OCI-LY3 (cell line): ENCODE results near the gene ABHD16A.

ENCODE experiments used
- H2AFZ ChIP-seq: fragments of 200-600, 300-600 bp; shearing (Covaris generic); 2 replicates; pipeline ENCODE4 v1.6.0; 2014; ENCODE audit warnings: antibody characterized with exemption, low read depth, low read length
- H3K27ac ChIP-seq: fragments of 200-600, 300-600 bp; sonication (generic); 2 replicates; pipeline ENCODE4 v1.5.1; 2014; ENCODE audit warnings: mild to moderate bottlenecking, low read length, moderate library complexity, mixed read lengths
- H3K27me3 ChIP-seq: fragments of 200-600, 300-600 bp; sonication (generic); 2 replicates; pipeline ENCODE4 v1.6.1; 2014; ENCODE audit warnings: low read depth, low read length, mixed read lengths
- H3K36me3 ChIP-seq: fragments of 200-600, 300-600 bp; sonication (generic); replicated peaks from 2 replicates; pipeline ENCODE3; 2014; ENCODE audit warnings: low read depth, low read length, mixed read lengths
- H3K4me1 ChIP-seq: fragments of 300-600, 200-600 bp; sonication (generic); 2 replicates; pipeline ENCODE4 v1.6.1; 2014; ENCODE audit warnings: low read length, mixed read lengths
- H3K4me2 ChIP-seq: fragments of 200-600, 300-600 bp; sonication (generic); 2 replicates; pipeline ENCODE4 v1.6.1; 2014; ENCODE audit warnings: low read length, mixed read lengths
- H3K4me3 ChIP-seq: fragments of 300-600, 200-600 bp; sonication (generic); 2 replicates; pipeline ENCODE4 v1.5.1; 2014; ENCODE audit warnings: antibody characterized with exemption, mild to moderate bottlenecking, low read length, moderate library complexity
- H3K79me2 ChIP-seq: fragments of 300-600, 200-600 bp; shearing (Covaris generic); 2 replicates; pipeline ENCODE4 v1.6.1; 2014; ENCODE audit warnings: mild to moderate bottlenecking, low read length, mixed read lengths
- H3K9ac ChIP-seq: fragments of 300-600, 200-600 bp; shearing (Covaris generic); 2 replicates; pipeline ENCODE4 v1.6.0; 2014; ENCODE audit warnings: mild to moderate bottlenecking, low read length, moderate library complexity
- H3K9me3 ChIP-seq: fragments of 200-600, 300-600 bp; shearing (Covaris generic); 2 replicates; pipeline ENCODE4 v1.6.1; 2014; ENCODE audit warnings: low read length, mixed read lengths; ENCODE audit not compliant: insufficient read depth
- H4K20me1 ChIP-seq: fragments of 200-600, 300-600 bp; sonication (generic); 2 replicates; pipeline ENCODE4 v1.6.1; 2016; ENCODE audit warnings: low read length, mixed read lengths; ENCODE audit not compliant: insufficient read depth
- EZH2phosphoT487 ChIP-seq: fragments of 200-600 bp; shearing (Covaris generic); IDR thresholded peaks from 2 replicates; pipeline ENCODE4 v1.6.1; 2018; ENCODE audit warnings: antibody characterized with exemption, mixed run types, low read depth
- TF ChIP-seq, protein P1 (sequence below): fragments of 200-600, 300-600 bp; sonication (generic); IDR thresholded peaks from 2 replicates; pipeline ENCODE4 v1.5.1; 2014; ENCODE audit warnings: antibody characterized with exemption, low read length, low read depth

Gene ABHD16A

DNA sequence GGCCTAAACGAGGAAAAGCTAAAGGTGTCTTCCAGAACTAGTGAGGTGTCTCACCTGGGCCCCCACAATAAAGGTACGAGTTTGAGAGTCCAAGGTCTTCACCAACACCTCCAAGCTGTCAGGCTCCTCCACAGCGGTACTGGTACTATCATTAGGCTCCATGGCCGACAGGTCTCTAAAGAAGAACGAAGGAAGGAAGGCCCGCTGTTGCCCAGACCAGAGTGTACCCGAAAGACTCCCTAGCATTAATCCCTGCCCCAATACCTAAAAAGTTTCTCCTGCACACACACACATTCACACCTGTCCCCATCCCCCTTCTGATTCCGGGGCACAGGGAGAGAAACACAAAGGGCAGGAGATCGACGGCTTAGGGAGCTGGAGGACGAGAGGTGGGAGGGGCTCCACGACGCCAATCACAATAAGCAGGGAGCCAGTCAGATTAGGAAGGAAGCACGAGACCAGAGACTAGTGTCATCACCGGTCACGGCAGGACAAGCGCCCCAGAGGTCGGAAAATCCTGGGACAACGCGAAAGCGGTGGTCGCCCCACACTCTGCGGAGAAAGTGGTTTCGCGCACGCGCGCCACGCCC, 51.4 kb downstream of the ABHD16A start:
- Histone ChIP-seq H3K36me3 (peaks cover 10% of the 10 kb centered on the region), H3K79me2 (peaks cover 39% of the 10 kb centered on the region)

DNA sequence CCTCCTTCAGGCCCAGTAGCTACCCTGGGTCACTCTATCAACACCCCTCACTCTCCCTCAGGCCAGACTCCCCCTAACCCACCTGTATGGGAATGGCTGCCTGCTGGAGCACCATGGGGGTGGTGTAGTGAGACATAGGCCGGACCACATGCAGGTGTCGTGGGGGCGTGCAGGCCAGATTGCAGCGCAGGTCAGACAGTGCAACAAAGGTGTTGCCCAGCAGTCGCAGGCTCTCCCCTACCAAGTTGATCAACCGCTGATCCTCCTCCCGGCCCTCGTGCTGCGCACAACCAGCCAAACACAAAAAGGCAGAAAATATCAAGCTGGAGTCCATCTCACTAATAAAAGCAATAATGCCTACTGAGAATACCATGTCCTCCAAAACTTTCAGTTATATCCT, 57.8 kb downstream of the ABHD16A start:
- Histone ChIP-seq H3K9me3 (no peaks in the 10 kb centered on the region), H3K4me3 (no peak overlapping the region), H3K79me2 (peaks cover 14% of the 10 kb centered on the region), H3K27ac (no peak overlapping the region), H3K27me3 (no peaks in the 10 kb centered on the region), H3K4me2 (no peak overlapping the region), H4K20me1 (no peaks in the 10 kb centered on the region), H3K4me1 (no peaks in the 10 kb centered on the region), H3K36me3 (peaks cover 15% of the 10 kb centered on the region), H3K9ac (no peak overlapping the region), H2AFZ (no peak overlapping the region)
- TF ChIP-seq, protein P1, sequence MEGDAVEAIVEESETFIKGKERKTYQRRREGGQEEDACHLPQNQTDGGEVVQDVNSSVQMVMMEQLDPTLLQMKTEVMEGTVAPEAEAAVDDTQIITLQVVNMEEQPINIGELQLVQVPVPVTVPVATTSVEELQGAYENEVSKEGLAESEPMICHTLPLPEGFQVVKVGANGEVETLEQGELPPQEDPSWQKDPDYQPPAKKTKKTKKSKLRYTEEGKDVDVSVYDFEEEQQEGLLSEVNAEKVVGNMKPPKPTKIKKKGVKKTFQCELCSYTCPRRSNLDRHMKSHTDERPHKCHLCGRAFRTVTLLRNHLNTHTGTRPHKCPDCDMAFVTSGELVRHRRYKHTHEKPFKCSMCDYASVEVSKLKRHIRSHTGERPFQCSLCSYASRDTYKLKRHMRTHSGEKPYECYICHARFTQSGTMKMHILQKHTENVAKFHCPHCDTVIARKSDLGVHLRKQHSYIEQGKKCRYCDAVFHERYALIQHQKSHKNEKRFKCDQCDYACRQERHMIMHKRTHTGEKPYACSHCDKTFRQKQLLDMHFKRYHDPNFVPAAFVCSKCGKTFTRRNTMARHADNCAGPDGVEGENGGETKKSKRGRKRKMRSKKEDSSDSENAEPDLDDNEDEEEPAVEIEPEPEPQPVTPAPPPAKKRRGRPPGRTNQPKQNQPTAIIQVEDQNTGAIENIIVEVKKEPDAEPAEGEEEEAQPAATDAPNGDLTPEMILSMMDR, result no peak
- TF ChIP-seq EZH2phosphoT487, result no peak

More for the DNA sequence above, 51.4 kb downstream of the ABHD16A start:
- Histone ChIP-seq H3K27me3 (no peaks in the 10 kb centered on the region), H3K9me3 (no peaks in the 10 kb centered on the region), H3K4me1 (peaks cover 8% of the 10 kb centered on the region), H3K9ac (peak overlapping the region; percentile 94), H3K27ac (peak overlapping the region; percentile 91), H4K20me1 (peaks cover 2% of the 10 kb centered on the region; the same call in 1 of the 2 replicates), H2AFZ (0 out of 2 replicates have a peak overlapping the region, but pooled peaks have one; percentile 41), H3K4me2 (peak overlapping the region; percentile 87), H3K4me3 (peak overlapping the region; percentile 96)
- TF ChIP-seq, protein P1, result no peak
- TF ChIP-seq EZH2phosphoT487, result no peak

DNA sequence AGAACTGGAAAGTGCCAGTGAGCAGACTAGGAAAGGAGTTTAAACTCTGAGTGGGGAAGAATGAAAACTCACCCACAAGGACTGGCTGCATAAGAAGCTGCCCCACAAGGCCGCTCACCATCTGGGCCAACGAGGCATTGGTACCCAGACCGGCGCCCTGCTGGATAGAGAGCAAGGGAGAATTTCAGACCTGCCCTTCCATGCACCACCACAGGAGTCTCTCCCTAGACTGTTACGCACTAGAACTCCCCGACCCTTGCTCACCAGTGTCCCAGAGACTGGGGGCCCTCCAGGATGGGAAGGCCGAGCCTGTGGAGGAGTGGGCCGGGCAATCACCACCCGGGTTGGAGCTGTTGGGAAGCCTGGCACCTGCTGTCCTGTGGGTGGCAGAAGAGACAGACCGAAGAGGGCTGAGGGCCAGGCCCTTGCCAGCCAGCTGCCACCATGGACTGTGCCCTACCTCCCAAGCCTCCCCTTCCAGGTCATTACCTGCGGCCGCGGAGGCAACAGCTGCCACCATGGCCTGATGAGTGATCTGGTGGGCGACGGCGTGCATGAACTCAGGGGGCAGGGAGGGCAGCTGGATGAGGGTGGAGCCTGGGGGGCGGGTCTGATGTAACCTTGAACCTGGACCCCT, 59.2 kb downstream of the ABHD16A start:
- Histone ChIP-seq H4K20me1 (no peaks in the 10 kb centered on the region), H3K9ac (no peak overlapping the region), H3K4me2 (no peak overlapping the region), H3K36me3 (peaks cover 9% of the 10 kb centered on the region), H3K27me3 (no peaks in the 10 kb centered on the region), H3K4me3 (no peak overlapping the region), H3K79me2 (0 out of 2 replicates have a peak, but pooled peaks cover under 1% of the 10 kb centered on the region), H3K27ac (no peak overlapping the region), H2AFZ (no peak overlapping the region), H3K4me1 (no peaks in the 10 kb centered on the region), H3K9me3 (no peaks in the 10 kb centered on the region)
- TF ChIP-seq, protein P1, result no peak
- TF ChIP-seq EZH2phosphoT487, result no peak

DNA sequence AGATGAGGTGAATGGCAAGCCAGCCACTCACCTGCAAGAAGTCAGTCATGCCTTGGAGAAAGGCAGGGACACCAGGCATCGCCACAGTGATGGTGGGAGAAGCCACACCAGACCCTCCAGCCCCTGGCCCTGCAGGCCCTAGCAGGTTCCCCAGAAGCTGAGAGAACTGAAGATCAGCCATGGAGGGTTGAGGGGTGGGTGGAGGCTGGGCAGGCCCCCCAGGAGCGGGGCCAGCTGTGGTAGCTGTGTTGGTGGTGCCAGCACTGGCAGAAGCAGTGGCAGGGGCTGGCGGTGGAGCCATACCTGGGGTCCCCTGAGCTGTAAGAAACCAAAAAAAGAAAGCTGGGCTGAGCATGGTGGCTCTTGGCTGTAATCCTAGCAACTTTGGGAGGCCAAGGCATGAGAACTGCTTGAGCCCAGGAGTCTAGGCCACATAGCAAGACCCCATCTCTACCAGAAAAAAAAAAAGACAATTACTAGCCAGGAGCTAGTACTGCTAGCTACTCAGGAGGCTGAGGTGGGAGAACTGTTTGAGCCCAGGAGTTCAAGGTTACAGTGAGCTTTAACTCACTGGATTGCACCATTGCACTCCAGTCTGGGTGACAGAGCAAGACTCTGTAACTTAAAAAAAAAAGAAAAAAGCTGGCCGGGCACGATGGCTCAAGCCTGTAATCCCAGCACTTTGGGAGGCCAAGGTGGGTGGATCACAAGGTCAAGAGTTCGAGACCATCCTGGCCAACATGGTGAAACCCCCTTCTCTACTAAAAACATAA, 60.1 kb downstream of the ABHD16A start:
- Histone ChIP-seq H3K4me3 (no peak overlapping the region), H3K27me3 (no peaks in the 10 kb centered on the region), H3K9ac (no peak overlapping the region), H4K20me1 (no peaks in the 10 kb centered on the region), H3K4me1 (no peaks in the 10 kb centered on the region), H3K4me2 (no peak overlapping the region), H3K27ac (no peak overlapping the region), H2AFZ (no peak overlapping the region), H3K36me3 (peaks cover 11% of the 10 kb centered on the region), H3K79me2 (no peaks in the 10 kb centered on the region), H3K9me3 (no peaks in the 10 kb centered on the region)
- TF ChIP-seq EZH2phosphoT487, result no peak
- TF ChIP-seq, protein P1, result no peak
